HG03060 (cell line): ENCODE data around the gene HOXB9.

Source experiments
- ATAC-seq: cut with Tn5 transposase; IDR thresholded peaks from one replicate; pipeline ENCODE4 v1.9.1; 2021; ENCODE audit warnings: low read depth, moderate number of reproducible peaks; ENCODE audit not compliant: unreplicated experiment

HOXB9 gene

GRCh38 chr17:48588528-48588927 lies 37.6 kb downstream of the HOXB9 start:
- no peak for ATAC-seq

- ATAC-seq, result no peak
Measured at GRCh38 chr17:48588074-48588415, 38.1 kb downstream of the HOXB9 start.

- no peak for ATAC-seq
Measured at GRCh38 chr17:48587276-48588073, 38.7 kb downstream of the HOXB9 start.

- ATAC-seq, result no peak
Measured at GRCh38 chr17:48586355-48587258, 39.6 kb downstream of the HOXB9 start.

- no peak for ATAC-seq
Measured at GRCh38 chr17:48584223-48584741, 41.9 kb downstream of the HOXB9 start.

- ATAC-seq, result no peak
Measured at GRCh38 chr17:48583708-48584222, 42.4 kb downstream of the HOXB9 start.

GRCh38 chr17:48582750-48583069 lies 43.4 kb downstream of the HOXB9 start:
- no peak for ATAC-seq

GRCh38 chr17:48579760-48580554 lies 46.2 kb downstream of the HOXB9 start:
- no peak for ATAC-seq

GRCh38 chr17:48579471-48579759 lies 46.7 kb downstream of the HOXB9 start:
- no peak for ATAC-seq

GRCh38 chr17:48578616-48579470 lies 47.3 kb downstream of the HOXB9 start:
- no peak for ATAC-seq

- no peak for ATAC-seq
Measured at GRCh38 chr17:48577946-48578615, 48.1 kb downstream of the HOXB9 start, which contains the start of gene HOXB4. Gene HOXB4 (minus strand): TSS chr17:48578350. CDS start chr17:48578319, 31 bp downstream.

GRCh38 chr17:48577330-48577945 lies 48.7 kb downstream of the HOXB9 start:
- ATAC-seq, result no peak

- no peak for ATAC-seq
Measured at GRCh38 chr17:48576479-48577309, 49.5 kb downstream of the HOXB9 start.

GRCh38 chr17:48575673-48576478 lies 50.3 kb downstream of the HOXB9 start:
- ATAC-seq, result no peak

GRCh38 chr17:48575066-48575582 lies 51.0 kb downstream of the HOXB9 start:
- no peak for ATAC-seq

GRCh38 chr17:48574505-48575065 lies 51.6 kb downstream of the HOXB9 start:
- no peak for ATAC-seq
